ENCODE results near the gene TFEB.

TFEB gene

DNA sequence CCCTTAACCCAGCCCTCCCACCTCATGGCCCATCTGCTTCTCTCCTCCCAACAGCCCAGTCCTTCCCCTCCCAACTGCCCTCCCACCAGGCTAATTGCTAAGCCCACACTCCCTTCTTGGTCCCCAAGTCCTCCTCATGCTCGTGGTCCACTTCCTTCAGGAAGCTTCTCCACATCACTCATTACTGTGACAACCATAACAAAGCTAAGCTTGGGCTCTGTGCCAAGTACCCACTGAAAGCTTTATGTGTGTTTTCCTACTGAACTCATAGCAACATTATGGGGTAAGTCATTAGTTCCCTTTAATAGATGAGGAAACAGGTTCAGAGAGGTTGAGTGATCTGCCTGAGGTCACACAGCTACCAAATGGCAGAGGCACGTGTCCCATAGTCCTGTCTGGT, 28.1 kb upstream of the TFEB start:
- no peak for DNase-seq

DNA sequence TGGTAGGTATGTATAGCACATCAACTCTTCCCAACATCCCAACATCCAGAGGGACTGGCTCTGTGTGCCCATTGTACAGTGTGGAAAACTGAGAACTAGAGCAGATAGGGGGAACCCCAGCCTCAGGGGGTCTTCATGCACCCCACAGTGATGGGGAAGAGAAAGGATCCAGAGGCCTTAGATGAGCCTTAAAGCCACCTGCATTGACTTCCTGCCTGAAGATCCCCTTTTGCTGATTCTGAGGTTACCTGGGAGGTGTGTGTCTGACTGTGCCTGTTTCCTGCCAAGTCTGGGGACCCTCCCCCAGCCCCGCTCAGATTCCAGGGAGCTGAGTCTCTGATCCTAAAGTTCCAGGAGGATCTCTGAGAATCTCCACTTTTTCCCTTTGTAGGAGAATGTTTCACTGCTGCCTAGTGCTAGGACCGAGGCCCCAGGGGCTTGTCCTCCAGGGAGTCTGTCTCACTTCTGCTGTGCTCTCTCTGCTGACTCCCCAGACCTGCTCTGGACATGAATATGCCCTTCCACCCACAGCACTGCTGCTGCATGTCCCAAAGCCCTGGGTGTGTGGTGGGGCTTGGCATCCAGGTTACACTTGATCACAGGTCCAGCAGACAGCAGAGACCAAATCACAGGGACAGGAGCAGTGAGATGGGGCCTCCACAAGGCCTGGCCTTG, 24.6 kb upstream of the TFEB start:
- no peak for DNase-seq

- DNase-seq: no peak
Observed at GRCh38 chr6:41759106-41759904, 23.9 kb upstream of the TFEB start.

GRCh38 chr6:41758641-41759035, 23.2 kb upstream of the TFEB start:
- DNase-seq: no peak

DNA sequence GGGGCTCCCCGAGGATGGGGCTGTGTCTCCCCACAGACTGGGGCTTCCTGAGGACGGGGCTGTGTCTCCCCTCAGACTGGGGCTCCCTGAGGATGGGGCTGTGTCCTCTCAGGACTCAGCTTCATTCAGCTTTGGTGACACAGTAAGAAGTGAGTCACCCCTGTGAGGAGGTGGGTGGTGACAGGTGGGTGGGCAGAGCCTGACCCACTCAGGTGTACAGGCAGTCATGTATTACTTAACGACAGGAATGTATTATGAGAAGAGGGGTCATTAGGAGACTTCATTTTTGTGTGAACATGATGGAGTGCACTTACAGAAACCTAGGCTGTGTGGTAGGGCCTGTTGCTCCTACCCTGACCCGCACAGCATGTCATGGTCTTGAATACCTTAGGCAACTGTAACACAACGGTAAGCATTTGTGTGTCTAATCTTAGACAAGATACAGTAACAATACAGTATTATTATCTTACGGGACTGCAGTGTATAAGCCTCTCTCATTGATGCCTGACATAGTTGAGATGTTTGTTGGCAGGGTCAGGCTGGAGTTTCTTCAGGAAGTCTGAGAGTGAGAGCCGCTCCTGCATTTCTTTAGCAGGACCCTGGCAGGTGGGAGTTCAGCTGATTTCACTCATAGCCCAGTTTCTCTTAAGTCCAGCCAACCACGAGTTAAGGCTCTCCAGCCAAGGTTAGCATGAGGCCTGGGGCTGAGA, 22.7 kb upstream of the TFEB start:
- DNase-seq: no peak

- no peak for DNase-seq
Observed at GRCh38 chr6:41757271-41757670, 21.9 kb upstream of the TFEB start.

- no peak for DNase-seq
Observed at GRCh38 chr6:41756354-41756753, 20.9 kb upstream of the TFEB start.

DNA sequence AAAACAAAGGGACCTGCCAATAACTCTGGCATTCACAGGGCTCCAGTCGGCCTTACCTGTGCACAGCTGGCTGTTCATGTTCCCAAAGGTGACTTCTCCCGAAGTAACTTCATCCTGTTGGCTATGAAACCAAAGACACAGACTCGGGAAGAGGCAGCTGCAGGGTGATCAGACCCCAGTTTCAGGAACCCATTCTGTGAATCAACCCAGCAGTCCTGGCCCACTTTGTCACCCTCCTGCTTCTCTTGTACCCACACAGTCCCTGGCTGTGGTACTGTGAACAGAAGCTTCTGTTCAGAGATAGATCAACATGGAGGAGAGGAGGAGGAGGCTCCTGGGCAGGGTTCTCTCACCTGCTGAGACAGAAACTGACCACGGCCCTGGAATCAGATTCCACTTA, 20.5 kb upstream of the TFEB start:
- no peak for DNase-seq

DNA sequence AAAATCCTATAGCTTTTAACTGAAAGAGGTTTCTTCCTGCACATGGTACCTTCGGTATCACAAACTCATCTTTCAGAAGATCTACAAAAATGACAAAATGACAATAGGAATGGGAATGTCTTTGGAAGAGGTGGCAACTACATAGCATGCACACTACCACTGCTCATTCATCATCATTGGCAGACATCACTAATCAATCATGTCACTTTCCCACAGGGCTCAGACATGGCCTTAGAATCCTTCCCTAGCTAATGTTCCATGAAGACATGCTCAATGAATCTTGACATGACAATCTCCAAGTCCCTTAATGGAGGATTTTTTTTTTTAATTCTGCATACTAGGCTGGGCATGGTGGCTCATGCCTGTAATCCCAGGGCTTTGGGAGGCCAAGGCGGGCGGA, 15.0 kb upstream of the TFEB start:
- DNase-seq: no peak

- DNase-seq: no peak
Observed at GRCh38 chr6:41748542-41748941, 13.1 kb upstream of the TFEB start.

DNA sequence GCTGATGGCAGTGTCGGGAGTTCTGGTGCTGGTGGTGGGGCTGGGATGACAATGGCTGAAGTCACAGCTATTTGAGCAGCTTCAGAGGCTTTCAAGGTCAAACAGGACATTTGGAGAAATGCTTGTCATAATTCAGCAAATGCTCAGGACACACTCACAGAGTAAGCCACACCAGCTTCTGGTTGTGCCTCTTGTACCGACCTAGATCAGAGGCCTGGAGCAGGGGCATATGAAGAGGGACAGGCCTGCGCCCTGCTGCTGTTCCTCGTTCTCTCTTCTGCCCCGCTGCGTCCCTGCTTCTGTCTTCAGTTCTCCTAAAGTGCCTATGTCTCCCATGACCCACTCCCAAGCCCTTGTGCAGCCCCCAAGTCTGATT, 12.7 kb upstream of the TFEB start:
- DNase-seq: no peak

GRCh38 chr6:41747256-41748101, 12.1 kb upstream of the TFEB start, which contains the start of gene PGC:
PGC (minus strand) TSS chr6:41747397; CDS start chr6:41747334, 63 bp downstream.
- DNase-seq: no peak

- DNase-seq: no peak
Observed at GRCh38 chr6:41746107-41746506, 10.7 kb upstream of the TFEB start.

- no peak for DNase-seq
Observed at GRCh38 chr6:41744236-41744787, 8.9 kb upstream of the TFEB start.

DNA sequence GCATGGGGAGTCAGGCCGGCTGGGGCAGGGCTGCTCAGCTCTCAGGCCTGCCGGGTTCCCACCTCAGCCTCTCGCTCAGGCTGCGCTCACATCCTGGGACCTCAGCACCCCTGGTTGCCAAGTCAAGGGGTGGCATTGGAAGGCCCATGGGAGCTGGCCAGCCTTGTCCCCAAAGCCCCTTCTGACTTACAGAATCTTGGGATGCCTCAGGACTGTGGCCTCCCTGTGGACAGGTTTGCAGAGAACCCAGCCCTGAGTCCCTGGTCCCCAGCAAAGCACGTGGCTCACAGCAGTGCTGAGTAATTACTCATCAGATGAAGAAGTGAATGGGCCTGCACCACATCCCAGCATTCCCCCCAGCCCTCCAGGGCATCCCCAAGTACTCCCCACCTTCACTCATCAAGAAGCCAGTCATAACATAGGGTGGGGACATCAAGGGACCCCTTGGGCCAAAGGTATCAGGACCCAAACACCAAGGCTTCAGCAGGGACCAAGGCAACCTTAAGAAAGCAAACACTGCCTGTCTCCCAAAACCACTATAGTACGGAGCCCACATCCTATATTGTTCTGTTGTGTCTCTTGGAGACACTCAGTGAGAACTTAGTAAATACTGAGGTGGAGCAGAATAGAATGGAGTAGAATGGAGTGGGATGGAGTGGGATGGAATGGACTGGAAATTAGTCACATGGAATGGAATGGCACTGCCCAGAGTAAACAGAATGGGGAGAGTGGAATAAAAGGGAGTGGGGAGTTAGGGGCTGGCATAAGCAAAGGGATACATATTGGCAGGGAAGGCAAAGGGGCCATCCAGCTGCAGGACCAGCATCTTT, 8.2 kb upstream of the TFEB start:
- DNase-seq: no peak

DNA sequence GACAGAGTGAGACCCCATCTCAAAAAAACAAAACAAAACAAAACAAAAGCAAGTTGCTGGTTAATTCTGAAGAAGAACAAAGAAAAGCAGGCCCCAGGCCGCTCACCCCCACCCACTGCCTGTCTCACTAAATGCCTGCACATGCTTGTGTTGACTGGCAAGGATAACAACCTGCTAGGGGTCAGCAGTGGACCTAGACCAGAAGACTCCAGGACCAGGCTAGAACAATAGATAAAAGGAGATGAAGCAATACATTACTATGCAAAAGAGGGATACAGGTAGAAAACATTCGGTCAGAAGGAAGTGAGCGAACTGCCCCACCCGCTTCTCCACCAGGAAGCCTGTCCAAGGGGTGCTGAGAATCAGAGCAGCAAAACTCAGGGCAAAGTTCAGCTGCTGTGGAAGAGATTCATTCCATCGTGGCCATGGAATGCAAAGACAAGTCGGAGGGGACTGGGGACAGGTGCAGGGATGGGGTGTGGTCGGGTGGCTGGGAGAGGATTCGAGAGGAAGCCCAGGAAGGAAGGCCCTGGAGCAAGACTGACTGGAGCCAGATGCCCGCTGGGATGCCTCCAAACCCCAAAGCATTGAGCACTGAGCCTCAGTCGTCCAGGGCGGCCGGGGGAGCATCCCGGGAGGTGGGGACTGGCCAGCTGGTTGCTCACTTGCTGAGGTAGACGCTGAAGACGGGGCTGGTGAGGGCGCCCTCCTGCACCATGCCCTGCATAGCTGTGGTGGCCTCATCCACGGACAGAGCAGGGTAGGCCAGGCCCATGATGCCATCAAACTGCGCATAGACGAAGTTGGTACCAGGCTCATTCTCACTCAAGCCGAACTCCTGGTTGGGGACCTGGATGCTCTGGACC, 6.5 kb upstream of the TFEB start:
- no peak for DNase-seq

DNA sequence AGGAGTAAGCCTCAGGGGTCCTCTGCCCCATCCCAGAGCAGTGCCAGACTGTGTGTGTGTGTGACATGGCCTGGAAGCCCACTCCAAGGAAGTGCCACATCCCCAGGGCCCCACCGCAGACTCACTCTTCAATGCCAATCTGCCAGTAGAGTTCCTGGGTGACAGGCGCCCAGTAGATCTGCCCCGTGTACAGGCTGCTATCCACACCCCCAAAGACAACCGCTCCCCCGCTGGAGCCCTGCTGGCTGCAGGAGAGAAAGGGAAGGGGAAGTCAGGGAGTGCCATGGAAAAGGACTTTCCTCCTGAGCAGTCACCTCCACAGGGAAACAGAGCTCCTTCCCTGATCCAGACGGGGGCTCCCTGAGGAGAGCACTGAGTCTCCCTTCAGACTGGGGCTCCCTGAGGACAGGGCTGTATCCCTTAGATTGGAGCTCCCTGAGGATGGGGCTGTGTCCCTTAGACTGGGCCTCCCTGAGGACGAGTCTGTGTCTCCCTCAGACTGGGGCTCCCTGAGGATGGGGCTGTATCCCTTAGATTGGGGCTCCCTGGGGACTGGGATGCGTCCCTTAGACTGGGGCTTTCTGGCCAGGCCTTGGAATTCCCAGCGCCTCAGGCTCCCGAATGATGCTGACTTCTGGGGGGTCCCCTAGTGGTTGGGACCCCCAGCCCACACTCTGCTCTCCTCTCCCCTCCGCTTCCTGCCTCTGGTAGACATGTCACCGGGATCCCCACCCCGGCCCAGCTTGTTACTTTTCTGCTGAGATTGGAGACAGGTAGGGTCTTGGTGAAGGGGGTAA, 5.2 kb upstream of the TFEB start:
- no peak for DNase-seq

DNA sequence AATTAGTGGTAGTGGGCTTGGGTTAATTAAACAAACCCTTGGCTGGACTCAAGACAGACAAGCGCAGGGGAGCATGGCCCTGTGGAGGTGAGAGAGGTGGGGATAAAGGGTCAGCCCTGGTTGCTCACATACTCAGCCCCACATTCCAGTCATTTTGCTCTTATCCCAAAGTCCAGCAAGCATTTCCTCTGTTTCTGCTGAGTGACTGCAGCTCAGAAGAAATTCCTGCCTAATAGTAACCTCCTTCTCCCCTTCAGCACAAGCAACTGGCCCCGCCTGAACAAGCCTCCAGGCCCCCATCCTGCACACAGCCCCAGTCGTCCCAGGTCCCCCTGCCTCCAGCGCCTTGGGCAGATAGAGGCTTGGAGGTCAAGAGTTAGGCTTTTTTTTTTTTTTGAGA, 3.6 kb upstream of the TFEB start:
- no peak for DNase-seq

DNA sequence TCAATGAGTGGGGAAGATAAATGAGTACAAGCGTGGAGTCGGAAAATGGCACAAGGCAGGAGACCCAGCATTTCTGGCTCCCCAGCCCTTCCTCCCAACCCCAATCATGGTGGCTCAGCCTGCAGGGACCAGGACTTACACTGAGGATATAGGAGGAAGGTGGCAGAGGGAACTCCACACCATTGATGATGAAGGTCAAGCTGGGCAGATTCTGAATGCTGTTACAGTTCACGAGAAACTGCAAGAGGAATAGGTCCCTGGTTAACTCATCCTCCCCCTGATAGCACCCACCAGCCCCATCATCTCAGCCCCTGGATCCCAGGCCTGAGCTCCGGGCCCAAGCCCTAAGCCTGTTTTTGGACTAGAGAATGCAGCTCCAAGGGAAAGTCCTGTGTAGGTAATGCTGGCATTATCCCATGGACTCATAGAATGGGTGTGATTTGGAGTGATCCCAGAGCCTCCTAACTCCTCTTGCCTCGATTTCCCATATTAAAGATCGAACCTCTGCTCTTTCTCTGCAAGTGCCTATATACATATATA, 2.3 kb upstream of the TFEB start:
- no peak for DNase-seq
